Heart right ventricle (tissue), 16 donors: Measurements from ENCODE around the gene COL4A6. TPM values are rescaled to one million over a fixed set of nuclear protein-coding genes. Genes with fewer than 3 reads are reported as not detected.

Experiments
- ATAC-seq, 8 donors: fragments of 200-7000 bp; cut with Tn5 transposase; one replicate each; pipeline ENCODE4 v1.9.1; 2020; ENCODE audit warnings: mild to moderate bottlenecking in 8 of 8, moderate library complexity in 8 of 8, moderate number of reproducible peaks in 1 of 8
- DNase-seq, 2 donors: peaks; one replicate each; pipeline ENCODE4 v3.0.0-alpha.2; 2020
- H3K27ac ChIP-seq, 10 donors: fragments of 200-600 bp; sonication (generic) in 2 of 10; one replicate each; pipeline versions ENCODE4 v1.5.0 to v1.8.0; 2020 to 2022; ENCODE audit warnings: mild to moderate bottlenecking in 3 of 10
- H3K27me3 ChIP-seq, 7 donors: fragments of 200-600 bp; one replicate each; pipeline ENCODE4 v1.8.0; 2021 to 2022; ENCODE audit warnings: mild to moderate bottlenecking in 2 of 7
- H3K36me3 ChIP-seq, 9 donors: fragments of 200-600 bp; sonication (generic) in 1 of 9; one replicate each; pipeline versions ENCODE4 v1.5.0 to v1.8.0; 2020 to 2022; ENCODE audit warnings: mild to moderate bottlenecking in 2 of 9
- H3K4me1 ChIP-seq, 9 donors: fragments of 200-600 bp; sonication (generic) in 1 of 9; one replicate each; pipeline versions ENCODE4 v1.5.0 to v1.8.0; 2020 to 2022; ENCODE audit warnings: mild to moderate bottlenecking in 4 of 9
- H3K4me3 ChIP-seq, 10 donors: fragments of 200-600 bp; sonication (generic) in 2 of 10; one replicate each; pipeline versions ENCODE4 v1.5.0 to v1.8.0; 2020 to 2022; ENCODE audit warnings: mild to moderate bottlenecking in 7 of 10, moderate library complexity in 2 of 10
- H3K9me3 ChIP-seq, 11 donors: fragments of 200-600 bp in 10 of 11; sonication (generic) in 2 of 11; one replicate each; pipeline versions ENCODE4 v1.5.0 to v1.8.0; 2013 to 2022; ENCODE audit warnings: mild to moderate bottlenecking in 2 of 11, control low read depth in 1 of 11, moderate library complexity in 1 of 11
- intact Hi-C, 10 donors: fragments of 100-400 bp; cut with DNase I; formaldehyde crosslinking; loops; one replicate each; pipeline versions ENCODE4 v1.11.1 to v1.14.2; 2022
- polyA plus RNA-seq, 2 donors: library from polyadenylated mRNA; stranded (reverse); fragments of 200-250 nt; gene quantifications; one replicate each; pipeline ENCODE4 v1.2.3, GENCODE V29; 2013
- total RNA-seq, 10 donors: library from RNA; stranded (reverse); fragmentation: NEBNext Ultra II Directional in 3 of 10; extraction: Animal tissue kit (Norgen Biotek cat#: 25700) in 3 of 10; gene quantifications; one replicate each; pipeline versions ENCODE4 v1.2.1 to v1.2.4, GENCODE V29; 2021 to 2023
- TF ChIP-seq, protein P1 (sequence below), 9 donors: fragments of 200-600 bp; sonication (generic) in 2 of 9; IDR thresholded peaks; one replicate each; pipeline versions ENCODE4 v1.5.0 to v1.8.0; 2021 to 2022; ENCODE audit warnings: antibody characterized with exemption in 9 of 9, mild to moderate bottlenecking in 5 of 9, moderate library complexity in 1 of 9
- donor health status: Arrhythmogenic right ventricular cardiomyopathy.
- donor health status: ischemic (EF 13 %, LVEDD 7.1; RV severe dilation, severe dysfunction).
- donor health status: healthy with polysubstance abuse.
- donor health status: DM: no; HTN: yes; CAD: no.
- donor health status: DM: no; HTN: no; CAD: no.
- donor health status: ischemic (EF 25% LVEDD 6.9; RV normal size, moderate dysfunction).
- donor health status: ischemic (EF 25% LVEDD 5.7; RV mildly dilated, moderate dysfunction).
- donor health status: healthy.
- donor health status: DM: yes; HTN: yes; CAD: no.
- donor health status: Ischemic cardiomyopathy.
- donor health status: ischemic (EF 35%, LVEDD 5.7; RV mildly dilated, moderate dysfunction).
- donor health status: nonischemic (EF 11% LVEDD 7.7; RV severe dilation, severe dysfunction).
- donor health status: DM: yes; HTN: yes; CAD: no.
- donor health status: PGD.
- donor health status: ischemic (EF 29% LVEDD 5.4; RV normal size, mild dysfunction).
- donor health status: nonischemic (EF 23%, LVEDD 6.1; RV moderate dilation, normal function).

The COL4A6 gene
- total and polyA plus RNA-seq, 12 donors, result 1.7 to 10.8 (median 7.6) TPM

DNA sequence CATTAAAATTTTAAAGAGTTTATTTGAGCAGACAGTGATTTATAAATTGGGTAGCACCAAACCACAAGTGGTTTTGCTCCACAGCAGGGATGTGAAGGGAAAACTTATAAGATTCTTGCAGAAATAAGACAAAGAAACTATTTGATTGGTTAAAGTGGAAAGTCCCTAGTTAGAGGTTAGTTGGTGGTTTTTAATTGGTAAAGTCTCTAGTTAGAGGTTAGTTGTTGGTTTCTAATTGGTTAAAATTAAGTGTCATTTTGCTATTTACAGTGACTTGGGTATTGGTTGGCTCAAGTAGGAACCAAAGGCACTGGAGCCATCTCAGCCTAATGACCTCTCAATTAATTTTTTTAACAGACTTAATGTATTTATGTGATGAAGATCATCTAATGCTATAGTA, 323.7 kb downstream of the COL4A6 start:
- intact Hi-C loops, result no loop called here
- Histone ChIP-seq H3K27me3 (peaks cover 0 to 18% (median 0%) of the 10 kb centered on the region in 7 donors), H3K4me3 (no peak overlapping the region), H3K36me3 (no peaks in the 10 kb centered on the region), H3K4me1 (peaks cover 0 to 24% (median 1%) of the 10 kb centered on the region in 9 donors), H3K9me3 (no peaks in the 10 kb centered on the region), H3K27ac (no peak overlapping the region)
- no peak for DNase-seq
- ATAC-seq, result no peak
- TF ChIP-seq, protein P1, sequence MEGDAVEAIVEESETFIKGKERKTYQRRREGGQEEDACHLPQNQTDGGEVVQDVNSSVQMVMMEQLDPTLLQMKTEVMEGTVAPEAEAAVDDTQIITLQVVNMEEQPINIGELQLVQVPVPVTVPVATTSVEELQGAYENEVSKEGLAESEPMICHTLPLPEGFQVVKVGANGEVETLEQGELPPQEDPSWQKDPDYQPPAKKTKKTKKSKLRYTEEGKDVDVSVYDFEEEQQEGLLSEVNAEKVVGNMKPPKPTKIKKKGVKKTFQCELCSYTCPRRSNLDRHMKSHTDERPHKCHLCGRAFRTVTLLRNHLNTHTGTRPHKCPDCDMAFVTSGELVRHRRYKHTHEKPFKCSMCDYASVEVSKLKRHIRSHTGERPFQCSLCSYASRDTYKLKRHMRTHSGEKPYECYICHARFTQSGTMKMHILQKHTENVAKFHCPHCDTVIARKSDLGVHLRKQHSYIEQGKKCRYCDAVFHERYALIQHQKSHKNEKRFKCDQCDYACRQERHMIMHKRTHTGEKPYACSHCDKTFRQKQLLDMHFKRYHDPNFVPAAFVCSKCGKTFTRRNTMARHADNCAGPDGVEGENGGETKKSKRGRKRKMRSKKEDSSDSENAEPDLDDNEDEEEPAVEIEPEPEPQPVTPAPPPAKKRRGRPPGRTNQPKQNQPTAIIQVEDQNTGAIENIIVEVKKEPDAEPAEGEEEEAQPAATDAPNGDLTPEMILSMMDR (IDR thresholded peaks at IDR 0.05), result no peak

Other genes starting within 250 kb of the COL4A6 start
- 10 to 100 TPM in 6 of 10 donors, 1 to 10 TPM in 4; 5.1 to 13.5 (median 10.8) TPM for gene COL4A5, start 1.4 kb upstream of the COL4A6 start, total RNA-seq
- 10 to 100 TPM in 1 of 2 donors, 1 to 10 TPM in 1; 6.8 to 12.7 TPM for gene COL4A5, start 1.4 kb upstream of the COL4A6 start, polyA plus RNA-seq